G401 (cell line): ENCODE measurements around the gene PRDX6. TPM values are rescaled to one million over a fixed set of nuclear protein-coding genes. Genes with fewer than 3 reads are reported as not detected.
A peak's percentile ranks its signal among the peaks of the same experiment; 100 is the strongest.
"Not testable (repeated sequence)": the region's sequence is repeated elsewhere in the genome, so short reads cannot be mapped to it uniquely, and the experiment has no call there.

Experiments
- DNase-seq: peaks from one replicate; pipeline ENCODE4 v3.0.0-alpha.2; 2015; ENCODE audit warnings: low spot score
- in situ Hi-C: cut with HindIII; loops from 2 replicates; pipeline ENCODE4 v1.10.0; 2016; ENCODE audit warnings: low sequenced_read_pairs, mixed read lengths
- total RNA-seq: library from RNA; depleted of rRNA; stranded (reverse); fragments of >200 nt; shearing (Covaris generic); gene quantifications from 2 replicates; pipeline ENCODE4 v1.2.3, GENCODE V29; 2014

The PRDX6 gene
- total RNA-seq, 1 experiment from 2014 or later: 329 TPM

DNA sequence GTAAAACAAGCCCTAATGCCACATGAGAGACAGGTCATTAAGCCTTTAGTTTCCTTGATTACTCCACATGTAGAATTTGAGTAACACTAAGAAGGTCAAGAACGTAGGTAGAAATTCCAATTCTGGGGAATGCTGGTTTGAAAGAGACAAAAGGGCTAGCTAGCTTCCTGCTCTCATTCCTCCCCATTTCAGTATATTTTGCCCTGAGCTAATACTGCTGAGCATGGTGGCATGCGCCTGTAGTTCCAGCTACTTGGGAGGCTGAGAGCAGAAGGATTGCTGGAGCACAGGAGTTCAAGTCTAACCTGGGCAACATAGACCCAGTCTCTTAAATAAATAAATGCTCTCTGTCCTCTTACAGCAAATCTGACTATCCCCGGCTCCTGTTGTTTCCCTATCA, 12.8 kb downstream of the PRDX6 start:
- no peak for DNase-seq
- in situ Hi-C loops: no loop called here

DNA sequence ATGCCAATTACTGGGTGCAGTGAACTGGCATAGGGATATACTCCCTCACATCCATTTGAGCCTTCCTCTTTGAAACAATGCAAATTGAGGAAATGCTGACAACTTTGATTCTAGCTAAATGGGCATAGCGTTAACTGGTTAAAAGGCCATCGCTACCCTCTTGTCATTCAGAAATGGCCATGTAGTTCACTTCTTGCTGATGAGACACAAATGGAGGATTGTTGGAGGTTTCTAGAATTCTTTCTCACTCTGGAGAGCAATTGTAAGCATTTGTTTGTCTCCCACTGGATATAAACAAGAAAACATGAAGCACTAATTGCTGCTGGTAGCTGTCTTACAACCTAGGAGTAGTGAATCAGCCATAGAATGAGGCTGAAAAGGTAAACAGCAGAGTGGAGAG, 14.4 kb downstream of the PRDX6 start:
- in situ Hi-C loops: no loop called here

GRCh38 chr1:173493125-173493524, 16.0 kb downstream of the PRDX6 start:
- in situ Hi-C loops, DNase-seq: not testable (repeated sequence)

More for the DNA sequence above, 14.4 kb downstream of the PRDX6 start:
- DNase-seq: no peak

GRCh38 chr1:173495609-173496267, 18.6 kb downstream of the PRDX6 start:
- in situ Hi-C loops: no loop called here
- DNase-seq: no peak

- in situ Hi-C loops: no loop called here
- DNase-seq: no peak
Measured at GRCh38 chr1:173496757-173497320, 19.7 kb downstream of the PRDX6 start.

- in situ Hi-C loops: no loop called here
- DNase-seq: no peak
Measured at GRCh38 chr1:173499729-173500128, 22.6 kb downstream of the PRDX6 start.

DNA sequence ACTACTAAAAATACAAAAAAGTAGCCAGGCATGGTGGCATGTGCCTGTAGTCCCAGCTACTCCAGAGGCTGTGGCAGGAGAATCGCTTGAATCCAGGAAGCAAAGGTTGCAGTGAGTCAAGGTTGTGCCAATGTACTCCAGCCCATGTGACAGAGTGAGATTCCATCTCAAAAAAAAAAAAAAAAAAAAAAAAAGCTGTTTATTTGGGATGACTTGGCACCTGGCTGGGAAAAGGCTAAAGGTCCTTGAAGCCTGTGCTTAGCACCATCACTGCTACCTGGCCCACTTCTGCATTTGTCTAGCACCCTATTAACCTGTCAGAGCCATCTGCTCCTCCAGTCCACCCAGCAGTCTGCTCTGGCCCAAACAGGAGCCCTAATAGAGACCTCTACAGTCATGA, 25.0 kb downstream of the PRDX6 start:
- no peak for DNase-seq
- in situ Hi-C loops: no loop called here

DNA sequence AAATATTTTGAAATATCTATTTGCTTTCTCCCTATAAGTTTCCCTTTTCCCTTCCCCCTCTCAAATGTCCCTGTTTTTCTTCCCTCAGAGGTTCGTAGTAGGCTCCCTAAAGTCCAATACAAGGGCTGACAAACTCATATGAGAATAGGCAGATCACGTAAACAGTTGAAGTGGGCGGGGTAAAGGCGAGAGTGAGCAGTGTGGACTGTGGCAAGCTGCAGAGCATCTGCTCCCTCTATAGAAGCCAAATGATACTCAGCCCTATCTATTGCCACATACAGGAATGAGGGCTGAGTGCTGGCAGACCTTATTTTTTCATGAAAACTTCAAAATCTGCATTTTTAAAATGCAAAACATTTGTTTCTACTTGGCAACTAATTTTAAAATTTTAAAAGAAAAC, 26.3 kb downstream of the PRDX6 start:
- in situ Hi-C loops: no loop called here
- DNase-seq: peak; percentile 76

GRCh38 chr1:173504268-173504667, 27.1 kb downstream of the PRDX6 start:
- peak; percentile 56 for DNase-seq
- in situ Hi-C loops: no loop called here

GRCh38 chr1:173505391-173505790, 28.3 kb downstream of the PRDX6 start:
- in situ Hi-C loops: no loop called here
- no peak for DNase-seq

DNA sequence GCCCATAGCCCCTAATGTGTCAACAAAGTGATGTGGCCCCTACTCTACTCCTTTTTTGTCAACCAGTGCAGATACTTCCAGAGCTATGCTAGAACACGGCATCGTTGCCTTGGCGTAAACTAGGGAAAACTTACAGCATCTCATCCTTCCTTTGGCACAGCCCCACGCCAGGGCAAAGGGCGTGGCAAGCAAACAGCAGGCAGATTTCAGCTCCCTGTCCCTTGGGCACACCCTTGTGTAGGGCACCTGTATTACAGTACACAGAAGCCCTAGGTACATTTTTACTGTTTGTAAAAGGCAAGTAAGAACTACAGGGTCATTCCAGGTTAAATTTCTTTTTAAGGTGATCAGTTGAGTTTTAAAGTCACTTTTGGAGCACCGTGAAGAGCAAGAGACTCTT, 29.3 kb downstream of the PRDX6 start:
- in situ Hi-C loops: no loop called here
- no peak for DNase-seq

DNA sequence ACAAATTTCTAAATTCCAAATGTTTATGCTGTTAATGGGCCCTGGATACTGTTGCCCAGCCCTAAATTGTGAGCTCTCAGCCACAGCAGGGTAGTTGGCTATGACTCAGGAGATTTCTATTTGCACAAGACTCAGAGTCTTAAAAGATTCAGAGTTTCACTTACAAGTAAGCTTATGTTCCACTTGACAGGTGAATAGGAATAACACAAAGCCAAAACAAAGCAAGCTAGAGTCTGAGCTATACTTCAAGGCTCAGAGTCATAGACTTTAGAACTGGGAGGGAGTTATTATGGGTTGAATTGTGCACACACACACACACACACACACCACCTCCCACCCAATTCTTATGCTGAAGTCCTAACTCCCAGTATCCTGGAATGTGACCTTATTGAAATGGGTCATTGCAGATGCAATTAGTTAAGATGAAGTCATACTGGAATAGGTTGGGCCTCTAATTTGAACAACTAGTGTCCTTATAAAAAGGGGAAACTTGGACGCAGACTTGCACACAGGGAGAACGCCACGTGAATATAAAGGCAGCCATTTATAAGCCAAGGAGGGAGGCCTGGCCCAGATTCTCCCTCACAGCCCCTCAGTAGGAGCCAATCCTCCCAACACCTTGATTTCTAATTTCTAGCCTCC, 30.2 kb downstream of the PRDX6 start:
- in situ Hi-C loops: no loop called here
- peak; percentile 37 for DNase-seq

- in situ Hi-C loops: no loop called here
- DNase-seq: no peak
Measured at GRCh38 chr1:173507847-173508209, 30.7 kb downstream of the PRDX6 start.

DNA sequence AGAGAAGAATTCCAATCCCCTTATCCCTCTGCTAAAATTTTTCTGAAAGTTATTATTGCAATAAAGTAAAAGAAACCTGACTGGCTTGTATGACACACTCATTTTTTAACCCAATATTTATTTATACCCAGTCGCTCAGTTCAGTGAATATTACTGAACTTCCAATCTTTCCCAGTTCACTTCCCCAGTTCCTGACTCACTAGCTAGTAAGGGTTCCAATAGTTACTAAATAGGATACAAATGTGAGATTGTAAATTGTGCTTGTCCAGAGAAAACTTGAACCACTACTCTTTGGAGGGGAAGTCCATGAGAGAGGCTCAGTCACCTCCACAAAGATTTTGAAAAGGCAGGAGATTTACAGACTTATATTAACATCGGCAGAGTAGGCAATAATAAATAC, 31.4 kb downstream of the PRDX6 start:
- no peak for DNase-seq
- in situ Hi-C loops: no loop called here

DNA sequence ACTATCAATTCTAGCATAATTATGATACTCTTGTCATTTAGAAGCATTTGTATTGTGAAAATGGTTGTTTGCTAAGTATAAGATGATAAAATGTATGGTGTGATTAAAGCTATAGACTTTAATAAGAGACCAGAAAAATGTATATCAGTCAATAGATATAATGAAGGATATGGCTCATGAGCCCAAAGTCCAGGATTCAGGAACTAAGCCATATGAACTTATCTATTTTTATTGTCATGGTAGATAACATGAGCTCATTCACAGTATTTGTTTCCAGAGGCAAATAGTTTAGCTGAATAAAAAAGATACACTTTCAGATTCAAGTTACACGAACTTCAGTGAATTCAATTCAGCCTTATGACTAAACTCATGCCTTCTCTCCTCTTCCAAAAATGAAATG, 32.7 kb downstream of the PRDX6 start:
- in situ Hi-C loops: no loop called here
- no peak for DNase-seq

GRCh38 chr1:173514503-173514902, 37.4 kb downstream of the PRDX6 start:
- in situ Hi-C loops, DNase-seq: not testable (repeated sequence)

- DNase-seq: no peak
- in situ Hi-C loops: no loop called here
Measured at GRCh38 chr1:173520799-173521198, 43.7 kb downstream of the PRDX6 start.

DNA sequence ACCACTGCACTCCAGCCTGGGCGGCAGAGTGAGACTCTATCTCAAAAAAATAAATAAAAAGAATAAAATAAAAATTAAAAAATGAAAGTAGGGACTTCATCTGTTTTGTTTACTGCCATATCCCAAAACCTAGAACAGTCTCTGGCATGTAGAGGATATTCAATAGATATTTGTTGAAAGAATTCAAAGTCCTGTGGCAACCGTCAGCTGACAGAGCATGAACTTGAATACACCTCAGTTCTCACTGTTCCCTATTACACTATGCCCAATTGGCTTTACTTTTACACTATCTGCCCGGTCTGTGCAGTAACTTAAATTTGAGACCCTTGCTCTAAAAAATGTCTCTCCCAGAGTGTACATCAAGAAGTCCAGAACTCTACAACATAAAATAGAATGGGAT, 46.2 kb downstream of the PRDX6 start:
- no peak for DNase-seq
- in situ Hi-C loops: no loop called here

GRCh38 chr1:173525926-173526325, 48.8 kb downstream of the PRDX6 start:
- peak; percentile 58 for DNase-seq
- in situ Hi-C loops: no loop called here

GRCh38 chr1:173527151-173527826, 50.2 kb downstream of the PRDX6 start:
- DNase-seq: peak; percentile 38

More at GRCh38 chr1:173527151-173527826, 50.2 kb downstream of the PRDX6 start:
- in situ Hi-C loops: no loop called here
